SK-N-SH (cell line): ENCODE results near the gene DDA1.

ENCODE experiments used
- TAF1 ChIP-seq: IDR thresholded peaks from 2 replicates; pipeline ENCODE4 v1.6.1; 2012; ENCODE audit warnings: low read depth, mild to moderate bottlenecking, low read length, moderate library complexity, borderline replicate concordance
- TF ChIP-seq, protein P1 (sequence below): fragments of 200-600 bp; sonication (generic); IDR thresholded peaks from 2 replicates; pipeline ENCODE4 v1.6.1; 2017; ENCODE audit warnings: antibody characterized with exemption, mild to moderate bottlenecking, moderate library complexity

- TF ChIP-seq TAF1, result no peak
- TF ChIP-seq, protein P1, sequence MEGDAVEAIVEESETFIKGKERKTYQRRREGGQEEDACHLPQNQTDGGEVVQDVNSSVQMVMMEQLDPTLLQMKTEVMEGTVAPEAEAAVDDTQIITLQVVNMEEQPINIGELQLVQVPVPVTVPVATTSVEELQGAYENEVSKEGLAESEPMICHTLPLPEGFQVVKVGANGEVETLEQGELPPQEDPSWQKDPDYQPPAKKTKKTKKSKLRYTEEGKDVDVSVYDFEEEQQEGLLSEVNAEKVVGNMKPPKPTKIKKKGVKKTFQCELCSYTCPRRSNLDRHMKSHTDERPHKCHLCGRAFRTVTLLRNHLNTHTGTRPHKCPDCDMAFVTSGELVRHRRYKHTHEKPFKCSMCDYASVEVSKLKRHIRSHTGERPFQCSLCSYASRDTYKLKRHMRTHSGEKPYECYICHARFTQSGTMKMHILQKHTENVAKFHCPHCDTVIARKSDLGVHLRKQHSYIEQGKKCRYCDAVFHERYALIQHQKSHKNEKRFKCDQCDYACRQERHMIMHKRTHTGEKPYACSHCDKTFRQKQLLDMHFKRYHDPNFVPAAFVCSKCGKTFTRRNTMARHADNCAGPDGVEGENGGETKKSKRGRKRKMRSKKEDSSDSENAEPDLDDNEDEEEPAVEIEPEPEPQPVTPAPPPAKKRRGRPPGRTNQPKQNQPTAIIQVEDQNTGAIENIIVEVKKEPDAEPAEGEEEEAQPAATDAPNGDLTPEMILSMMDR, result no peak
Measured at GRCh38 chr19:17337675-17338432, 28.5 kb downstream of the DDA1 start.
